OCI-LY3 (cell line): ENCODE results near the gene TRAF3IP3.

Experiments used
- H2AFZ ChIP-seq: fragments of 200-600, 300-600 bp; shearing (Covaris generic); 2 replicates; pipeline ENCODE4 v1.6.0; 2014; ENCODE audit warnings: antibody characterized with exemption, low read depth, low read length
- H3K27ac ChIP-seq: fragments of 200-600, 300-600 bp; sonication (generic); 2 replicates; pipeline ENCODE4 v1.5.1; 2014; ENCODE audit warnings: mild to moderate bottlenecking, low read length, moderate library complexity, mixed read lengths
- H3K27me3 ChIP-seq: fragments of 200-600, 300-600 bp; sonication (generic); 2 replicates; pipeline ENCODE4 v1.6.1; 2014; ENCODE audit warnings: low read depth, low read length, mixed read lengths
- H3K36me3 ChIP-seq: fragments of 200-600, 300-600 bp; sonication (generic); replicated peaks from 2 replicates; pipeline ENCODE3; 2014; ENCODE audit warnings: low read depth, low read length, mixed read lengths
- H3K4me1 ChIP-seq: fragments of 300-600, 200-600 bp; sonication (generic); 2 replicates; pipeline ENCODE4 v1.6.1; 2014; ENCODE audit warnings: low read length, mixed read lengths
- H3K4me2 ChIP-seq: fragments of 200-600, 300-600 bp; sonication (generic); 2 replicates; pipeline ENCODE4 v1.6.1; 2014; ENCODE audit warnings: low read length, mixed read lengths
- H3K4me3 ChIP-seq: fragments of 300-600, 200-600 bp; sonication (generic); 2 replicates; pipeline ENCODE4 v1.5.1; 2014; ENCODE audit warnings: antibody characterized with exemption, mild to moderate bottlenecking, low read length, moderate library complexity
- H3K79me2 ChIP-seq: fragments of 300-600, 200-600 bp; shearing (Covaris generic); 2 replicates; pipeline ENCODE4 v1.6.1; 2014; ENCODE audit warnings: mild to moderate bottlenecking, low read length, mixed read lengths
- H3K9ac ChIP-seq: fragments of 300-600, 200-600 bp; shearing (Covaris generic); 2 replicates; pipeline ENCODE4 v1.6.0; 2014; ENCODE audit warnings: mild to moderate bottlenecking, low read length, moderate library complexity
- H3K9me3 ChIP-seq: fragments of 200-600, 300-600 bp; shearing (Covaris generic); 2 replicates; pipeline ENCODE4 v1.6.1; 2014; ENCODE audit warnings: low read length, mixed read lengths; ENCODE audit not compliant: insufficient read depth
- H4K20me1 ChIP-seq: fragments of 200-600, 300-600 bp; sonication (generic); 2 replicates; pipeline ENCODE4 v1.6.1; 2016; ENCODE audit warnings: low read length, mixed read lengths; ENCODE audit not compliant: insufficient read depth
- CTCF ChIP-seq: fragments of 200-600, 300-600 bp; sonication (generic); IDR thresholded peaks from 2 replicates; pipeline ENCODE4 v1.5.1; 2014; ENCODE audit warnings: antibody characterized with exemption, low read length, low read depth
- EZH2phosphoT487 ChIP-seq: fragments of 200-600 bp; shearing (Covaris generic); IDR thresholded peaks from 2 replicates; pipeline ENCODE4 v1.6.1; 2018; ENCODE audit warnings: antibody characterized with exemption, mixed run types, low read depth

Gene TRAF3IP3

GRCh38 chr1:209710093-209710492, 45.8 kb upstream of the TRAF3IP3 start:
- peak overlapping the region; percentile 39 for H3K4me3 ChIP-seq
- H3K4me2 ChIP-seq = peak overlapping the region; percentile 71
- TF ChIP-seq CTCF = no peak
- no peak for TF ChIP-seq EZH2phosphoT487

GRCh38 chr1:209710847-209711246, 45.0 kb upstream of the TRAF3IP3 start:
- H3K79me2 ChIP-seq = no peaks in the 10 kb centered on the region
- no peaks in the 10 kb centered on the region for H4K20me1 ChIP-seq
- H3K9me3 ChIP-seq = no peaks in the 10 kb centered on the region
- peak overlapping the region; percentile 71 for H3K4me2 ChIP-seq
- no peak for TF ChIP-seq CTCF
- TF ChIP-seq EZH2phosphoT487 = no peak
- H3K9ac ChIP-seq = no peak overlapping the region
- no peaks in the 10 kb centered on the region for H3K36me3 ChIP-seq
- no peak overlapping the region for H2AFZ ChIP-seq
- no peak overlapping the region for H3K27ac ChIP-seq
- H3K27me3 ChIP-seq = 0 out of 2 replicates have a peak, but pooled peaks cover 3% of the 10 kb centered on the region
- no peak overlapping the region for H3K4me3 ChIP-seq
- peaks cover 17% of the 10 kb centered on the region for H3K4me1 ChIP-seq

More at GRCh38 chr1:209710093-209710492, 45.8 kb upstream of the TRAF3IP3 start:
- H3K36me3 ChIP-seq = no peaks in the 10 kb centered on the region
- H3K27me3 ChIP-seq = 0 out of 2 replicates have a peak, but pooled peaks cover 3% of the 10 kb centered on the region
- H4K20me1 ChIP-seq = no peaks in the 10 kb centered on the region
- H3K9ac ChIP-seq = no peak overlapping the region
- H3K79me2 ChIP-seq = no peaks in the 10 kb centered on the region
- H2AFZ ChIP-seq = peak overlapping the region; percentile 70
- no peaks in the 10 kb centered on the region for H3K9me3 ChIP-seq
- peak overlapping the region; percentile 37 for H3K27ac ChIP-seq
- H3K4me1 ChIP-seq = peaks cover 17% of the 10 kb centered on the region

GRCh38 chr1:209714338-209714737, 41.5 kb upstream of the TRAF3IP3 start:
- no peak overlapping the region for H3K4me2 ChIP-seq
- no peaks in the 10 kb centered on the region for H4K20me1 ChIP-seq
- TF ChIP-seq CTCF (no peak), EZH2phosphoT487 (no peak)
- no peak overlapping the region for H3K4me3 ChIP-seq
- H3K36me3 ChIP-seq = no peaks in the 10 kb centered on the region
- H3K4me1 ChIP-seq = peaks cover 35% of the 10 kb centered on the region
- no peaks in the 10 kb centered on the region for H3K9me3 ChIP-seq
- H3K79me2 ChIP-seq = no peaks in the 10 kb centered on the region
- H3K27me3 ChIP-seq = peaks cover 3% of the 10 kb centered on the region; the same call in 1 of the 2 replicates
- H3K9ac ChIP-seq = no peak overlapping the region
- H2AFZ ChIP-seq = no peak overlapping the region
- H3K27ac ChIP-seq = no peak overlapping the region

GRCh38 chr1:209715314-209715713, 40.5 kb upstream of the TRAF3IP3 start:
- no peak for TF ChIP-seq EZH2phosphoT487
- H3K27ac ChIP-seq = no peak overlapping the region
- H3K79me2 ChIP-seq = no peaks in the 10 kb centered on the region
- peaks cover 26% of the 10 kb centered on the region for H3K4me1 ChIP-seq
- H3K9ac ChIP-seq = no peak overlapping the region
- no peak overlapping the region for H3K4me2 ChIP-seq
- H2AFZ ChIP-seq = no peak overlapping the region
- no peaks in the 10 kb centered on the region for H3K9me3 ChIP-seq
- peaks cover 3% of the 10 kb centered on the region; the same call in 1 of the 2 replicates for H3K27me3 ChIP-seq
- no peaks in the 10 kb centered on the region for H3K36me3 ChIP-seq
- no peak overlapping the region for H3K4me3 ChIP-seq
- no peaks in the 10 kb centered on the region for H4K20me1 ChIP-seq

- peak overlapping the region; percentile 53 for H3K4me2 ChIP-seq
- no peaks in the 10 kb centered on the region for H3K9me3 ChIP-seq
- peaks cover 19% of the 10 kb centered on the region for H3K4me1 ChIP-seq
- no peaks in the 10 kb centered on the region for H4K20me1 ChIP-seq
- H2AFZ ChIP-seq = no peak overlapping the region
- no peak overlapping the region for H3K4me3 ChIP-seq
- H3K79me2 ChIP-seq = no peaks in the 10 kb centered on the region
- no peak overlapping the region for H3K9ac ChIP-seq
- no peaks in the 10 kb centered on the region; the same call in 1 of the 2 replicates for H3K27me3 ChIP-seq
- no peaks in the 10 kb centered on the region for H3K36me3 ChIP-seq
- no peak for TF ChIP-seq EZH2phosphoT487
- TF ChIP-seq CTCF = no peak
- no peak overlapping the region for H3K27ac ChIP-seq
Measured at GRCh38 chr1:209717818-209718217, 38.0 kb upstream of the TRAF3IP3 start.
